Fibroblast of peridontal ligament (primary cell): ENCODE measurements around the gene TWNK.
A peak's percentile ranks its signal among the peaks of the same experiment; 100 is the strongest.

Experiments used
- DNase-seq: peaks from one replicate; pipeline ENCODE4 v3.0.0-alpha.2; 2010; ENCODE audit errors: extremely low read depth

Gene TWNK

GRCh38 chr10:100986952-100987684 is at the start of gene TWNK, which contains the start of gene MRPL43:
Gene TWNK, plus strand, starts transcription at chr10:100987543. Its CDS starts 668 bp downstream, at chr10:100988211.
Gene MRPL43, minus strand, starts transcription at chr10:100987497. Its CDS starts 54 bp downstream, at chr10:100987443.
- DNase-seq: peak; percentile 58

- peak; percentile 60 for DNase-seq
Observed at GRCh38 chr10:100939763-100940344, 47.5 kb upstream of the TWNK start.

DNA sequence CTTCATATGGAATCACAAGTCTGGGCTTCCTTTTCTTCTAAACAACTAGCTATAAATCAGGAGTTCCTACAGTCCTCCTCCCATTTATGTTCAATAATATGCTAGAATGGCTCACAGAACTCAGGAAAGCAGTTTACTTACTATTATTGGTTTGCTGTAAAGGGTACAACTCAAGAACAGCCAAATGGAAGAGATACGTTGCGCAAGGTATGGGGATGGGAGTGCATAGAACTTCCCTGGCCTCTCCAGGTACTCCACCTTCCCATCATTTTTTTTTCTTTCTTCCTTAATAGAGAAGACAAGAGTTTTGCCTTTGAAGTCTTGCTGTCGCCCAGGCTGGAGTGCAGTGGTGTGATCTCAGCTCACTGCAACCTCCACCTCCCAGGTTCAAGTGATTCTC is 45.1 kb upstream of the TWNK start:
- DNase-seq: no peak

DNA sequence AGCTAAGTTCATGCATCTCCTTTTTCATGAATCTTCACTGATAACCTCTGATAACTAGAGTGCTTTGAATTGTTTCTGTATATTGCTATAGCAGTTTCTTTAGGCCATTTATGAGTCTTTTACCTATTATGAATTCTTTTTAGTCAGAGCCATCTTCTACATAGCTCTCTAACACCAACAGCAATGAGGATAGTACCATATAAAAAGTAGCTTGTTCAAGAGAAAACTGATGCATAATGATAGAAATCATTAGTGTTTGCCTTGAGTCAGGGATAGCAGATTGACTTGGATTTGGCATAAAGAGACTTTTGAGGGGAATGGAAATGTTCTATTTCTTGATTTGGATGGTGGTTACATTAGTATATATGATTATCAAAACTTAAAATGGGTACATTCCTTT is 43.8 kb upstream of the TWNK start:
- DNase-seq: no peak

DNA sequence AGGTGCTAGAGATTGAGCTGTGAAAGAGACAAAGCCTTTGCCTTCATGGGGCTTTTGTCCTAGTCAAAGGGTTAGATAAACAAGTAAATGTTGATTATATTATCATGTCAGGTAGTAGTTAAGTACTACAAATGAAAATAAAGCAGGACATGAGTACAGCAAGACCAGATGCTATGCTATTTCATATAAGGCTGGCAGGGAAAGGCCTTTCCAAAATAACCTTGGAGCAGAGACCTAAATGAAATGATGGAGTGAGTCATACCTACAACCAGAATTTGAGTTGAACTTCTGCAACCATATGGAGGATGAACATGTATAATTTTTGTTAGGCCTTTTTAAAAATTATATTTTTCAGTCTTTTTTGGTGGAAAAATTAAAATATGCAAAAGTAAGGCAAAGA is 41.6 kb upstream of the TWNK start:
- DNase-seq: no peak

- no peak for DNase-seq
Observed at GRCh38 chr10:100948916-100949315, 38.4 kb upstream of the TWNK start.

DNA sequence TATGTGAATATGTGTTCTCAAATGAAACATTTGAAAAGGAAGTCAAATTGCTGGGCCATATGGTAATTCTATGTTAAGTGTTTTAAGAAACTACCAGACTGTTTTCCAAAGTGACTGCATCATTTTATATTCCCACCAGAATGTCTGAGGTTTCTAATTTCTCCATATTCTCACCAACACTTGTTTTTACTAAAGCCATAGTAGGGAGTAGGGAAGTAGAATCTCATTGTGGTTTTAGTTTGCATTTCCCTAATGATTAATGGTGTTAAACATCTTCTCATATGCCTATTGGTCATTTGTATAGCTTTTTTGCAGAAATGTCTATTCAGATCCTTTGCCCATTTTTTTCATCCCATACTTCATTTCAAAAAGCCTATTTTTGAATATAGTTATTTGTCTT is 27.1 kb upstream of the TWNK start:
- DNase-seq: no peak

DNA sequence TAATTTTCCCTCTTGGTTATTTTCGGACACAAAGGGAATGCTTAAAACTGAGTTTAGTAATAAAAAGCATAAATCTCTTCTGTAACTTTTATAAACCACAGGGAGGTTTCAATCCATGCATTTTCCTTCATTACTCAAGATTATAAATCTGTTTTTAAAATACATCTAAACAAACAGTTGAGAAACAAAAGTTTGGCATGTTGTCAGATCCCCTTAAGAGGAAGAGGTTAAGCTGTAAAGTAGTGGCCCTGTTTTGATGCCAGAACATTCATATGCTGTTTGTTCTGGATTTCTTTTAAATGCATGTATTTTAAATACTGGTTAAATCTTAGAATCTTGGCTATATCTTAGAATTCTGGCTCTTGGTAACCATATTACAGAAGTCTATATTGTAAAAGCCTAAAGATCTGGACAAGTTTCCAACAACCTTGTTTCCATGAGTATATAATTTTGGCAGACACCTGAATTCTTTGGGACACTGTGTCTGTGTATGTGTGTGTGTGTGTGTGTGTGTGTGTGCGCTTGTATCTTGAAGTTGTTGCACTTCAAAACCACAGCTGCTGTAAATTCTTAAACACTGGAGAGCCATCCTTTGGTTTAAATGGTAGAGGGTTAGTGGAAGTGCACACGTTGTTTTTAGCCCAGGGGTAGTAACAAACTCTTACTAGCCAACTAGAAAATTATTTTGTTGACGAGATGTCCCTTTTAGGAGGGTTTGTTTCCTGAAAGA is 24.8 kb upstream of the TWNK start:
- no peak for DNase-seq

DNA sequence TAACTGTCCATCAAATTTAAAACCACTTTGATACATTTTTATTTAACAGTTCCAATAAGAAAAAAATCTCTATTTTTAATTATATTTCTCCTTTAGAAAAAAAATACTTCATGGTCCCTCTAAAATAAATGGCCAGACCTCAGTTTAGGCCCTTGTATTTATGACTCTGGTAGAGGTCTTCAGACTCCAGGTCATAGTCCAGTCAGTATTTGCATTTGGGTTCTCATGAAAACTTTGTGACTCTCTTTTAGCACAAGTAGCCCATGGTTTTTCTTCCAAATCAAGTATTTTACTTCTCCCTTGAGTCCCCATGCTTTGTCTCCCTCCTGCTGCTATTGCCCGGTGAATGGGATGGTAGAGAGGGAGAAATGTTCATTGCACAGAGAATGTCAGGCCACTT is 23.5 kb upstream of the TWNK start:
- DNase-seq: no peak

DNA sequence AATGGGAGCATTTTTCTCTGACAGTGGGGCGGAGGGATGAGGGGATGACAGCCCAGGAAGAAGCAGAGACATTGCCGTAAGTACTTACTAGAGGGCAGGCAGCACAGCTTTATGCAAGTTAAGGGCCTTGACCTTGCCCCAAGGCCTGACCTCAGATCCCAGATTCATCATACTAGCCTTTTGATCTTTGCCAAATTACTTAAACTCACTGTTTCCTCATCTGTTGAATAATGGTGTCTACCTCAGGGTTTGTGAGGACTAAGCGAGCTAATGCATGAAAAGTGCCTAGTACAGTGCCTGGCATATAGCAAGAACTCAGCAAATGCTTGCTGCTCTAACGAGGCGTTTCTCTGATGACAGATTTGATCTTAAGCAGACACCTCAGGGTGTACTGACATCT is 21.5 kb upstream of the TWNK start:
- DNase-seq: no peak

GRCh38 chr10:100966887-100967286 is 20.5 kb upstream of the TWNK start:
- DNase-seq: no peak

DNA sequence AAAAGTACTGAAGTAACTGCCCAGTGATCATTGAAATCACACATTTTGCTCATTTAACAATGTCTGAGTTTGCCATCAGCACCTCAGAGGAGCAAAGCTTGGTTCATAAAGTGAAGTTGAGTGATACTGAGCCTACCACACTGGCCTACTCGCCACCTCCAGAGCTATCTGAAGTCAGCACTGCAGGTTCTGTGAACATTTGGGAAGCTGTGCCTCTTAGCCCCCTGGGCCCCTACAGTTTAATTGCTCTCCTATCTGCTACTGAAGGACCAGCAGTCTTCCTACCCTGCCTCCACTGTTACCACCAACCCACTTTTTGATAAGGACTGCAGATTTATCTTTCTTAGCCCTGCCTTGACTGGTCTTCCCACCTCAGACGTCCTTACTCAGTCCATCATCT is 20.0 kb upstream of the TWNK start:
- no peak for DNase-seq

DNA sequence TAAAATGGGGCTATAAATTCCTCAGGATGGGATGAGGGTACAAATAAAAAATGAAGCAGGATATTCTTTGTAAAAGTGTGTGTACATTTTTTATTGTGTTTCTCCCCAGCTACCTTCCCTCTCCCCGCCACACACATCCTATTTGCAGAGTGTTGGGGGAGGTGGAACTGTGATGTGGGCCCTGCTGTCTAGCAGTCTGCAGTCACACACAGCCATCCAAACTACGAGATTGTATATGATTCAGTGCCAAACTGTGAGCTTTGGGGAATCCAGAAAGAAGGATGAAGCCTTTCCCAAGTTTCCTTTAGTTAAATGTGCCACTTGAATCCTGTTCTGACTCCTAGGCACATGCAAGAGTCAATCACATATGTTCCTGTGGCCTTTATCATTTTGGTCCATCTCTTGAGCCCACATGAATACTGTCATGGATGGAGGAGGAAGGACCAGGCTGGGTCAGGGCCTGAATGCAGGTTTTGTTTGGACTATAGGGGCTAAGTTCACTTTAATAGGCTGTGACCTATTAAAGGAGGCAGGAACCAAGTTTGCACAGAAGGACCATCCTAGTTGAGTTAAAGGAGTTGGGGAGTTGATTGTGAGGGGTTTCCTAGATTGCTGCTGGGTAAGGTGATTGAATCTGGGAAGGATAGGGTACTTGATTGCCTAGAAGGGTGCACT is 19.1 kb upstream of the TWNK start:
- DNase-seq: no peak

DNA sequence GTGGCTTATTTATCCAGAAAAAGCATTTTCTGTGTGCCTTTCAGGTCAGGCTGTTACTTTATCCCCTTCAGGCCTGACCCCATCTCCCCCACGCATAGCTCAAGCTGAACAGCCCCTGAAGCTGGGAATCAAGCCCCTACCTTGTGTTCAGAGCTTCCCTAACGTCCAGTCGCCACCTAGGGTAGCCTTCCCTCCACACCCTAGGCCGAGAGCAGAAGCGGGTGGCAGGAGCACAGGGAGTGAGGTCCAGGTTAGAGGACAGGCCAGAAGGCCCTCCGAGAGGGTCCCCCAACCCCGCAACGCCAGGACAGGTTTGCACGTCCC is 18.5 kb upstream of the TWNK start:
- no peak for DNase-seq

GRCh38 chr10:100969187-100970075 is 17.9 kb upstream of the TWNK start, which contains the start of gene SEMA4G:
Gene SEMA4G, plus strand, starts transcription at chr10:100969504. Its CDS starts 3,409 bp downstream, at chr10:100972913.
- peak; percentile 12 for DNase-seq

DNA sequence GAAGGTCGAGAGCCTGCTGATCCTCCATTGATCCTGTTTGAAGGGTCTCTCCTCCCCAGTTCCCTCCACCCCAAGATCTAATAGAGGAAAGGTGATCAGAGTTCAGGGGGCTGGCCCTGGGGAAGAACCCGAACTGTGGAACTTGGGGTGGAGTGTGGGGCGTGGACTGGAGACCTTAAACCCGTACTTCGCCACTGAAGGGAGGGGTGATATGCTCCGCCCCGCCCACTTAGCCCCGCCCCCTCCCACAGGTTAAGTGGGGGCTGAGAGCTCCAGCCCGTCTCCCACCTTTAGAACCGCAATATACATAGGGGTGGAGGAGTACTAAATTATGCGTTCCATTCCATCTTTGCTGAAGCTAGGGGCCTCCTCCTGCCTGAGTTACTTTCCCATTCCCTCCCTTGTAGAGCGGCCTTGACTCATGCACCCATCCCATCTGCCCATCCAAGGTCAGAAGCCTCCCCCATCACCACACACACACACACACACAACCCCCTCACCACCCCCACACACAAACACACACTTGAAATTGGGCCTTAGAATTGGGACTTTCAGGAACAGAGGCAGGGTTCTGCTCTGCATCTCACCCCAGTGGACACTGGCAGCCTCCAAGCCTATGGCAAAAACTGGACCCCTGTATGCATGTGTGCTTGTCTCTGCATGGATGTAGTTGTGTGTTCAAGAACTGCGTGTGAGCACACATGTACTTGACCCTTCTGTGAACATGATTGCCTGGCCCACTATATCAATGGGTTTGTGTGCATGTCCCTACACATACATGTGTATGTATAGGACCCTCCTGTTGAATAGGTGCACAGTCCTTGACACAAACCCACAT is 17.0 kb upstream of the TWNK start:
- no peak for DNase-seq

- no peak for DNase-seq
Observed at GRCh38 chr10:100970914-100971811, 16.2 kb upstream of the TWNK start.

GRCh38 chr10:100972115-100972903 is 15.0 kb upstream of the TWNK start:
- no peak for DNase-seq
